Liver (tissue), 3 donors: ENCODE measurements around the gene ALDH9A1.
"Not testable (repeated sequence)": the region's sequence is repeated elsewhere in the genome, so short reads cannot be mapped to it uniquely, and the experiment has no call there.

ENCODE experiments used
- RAD21 ChIP-seq, 2 donors: IDR thresholded peaks; 2 replicates each; pipeline ENCODE4 v1.6.1; 2016; ENCODE audit warnings: antibody characterized with exemption in 2 of 2, mild to moderate bottlenecking in 2 of 2
- TAF1 ChIP-seq: conservative IDR thresholded peaks from 2 replicates; pipeline ENCODE4 v1.6.1; 2016; ENCODE audit warnings: antibody characterized with exemption, mild to moderate bottlenecking
- TF ChIP-seq, protein P1 (sequence below): fragments of 150-350 bp; IDR thresholded peaks from 2 replicates; pipeline ENCODE4 v1.5.1; 2017; ENCODE audit warnings: improper control_type of control experiment, low read depth, low read length; ENCODE audit not compliant: missing input control
- TF ChIP-seq, protein P2 (sequence below): IDR thresholded peaks from 2 replicates; pipeline ENCODE4 v1.6.1; 2016; ENCODE audit warnings: antibody characterized with exemption
- TF ChIP-seq, protein P3 (sequence below): IDR thresholded peaks from 2 replicates; pipeline ENCODE4 v1.6.1; 2016; ENCODE audit warnings: antibody characterized with exemption, mild to moderate bottlenecking
- donor health status: healthy.
- donor health status: healthy.

DNA sequence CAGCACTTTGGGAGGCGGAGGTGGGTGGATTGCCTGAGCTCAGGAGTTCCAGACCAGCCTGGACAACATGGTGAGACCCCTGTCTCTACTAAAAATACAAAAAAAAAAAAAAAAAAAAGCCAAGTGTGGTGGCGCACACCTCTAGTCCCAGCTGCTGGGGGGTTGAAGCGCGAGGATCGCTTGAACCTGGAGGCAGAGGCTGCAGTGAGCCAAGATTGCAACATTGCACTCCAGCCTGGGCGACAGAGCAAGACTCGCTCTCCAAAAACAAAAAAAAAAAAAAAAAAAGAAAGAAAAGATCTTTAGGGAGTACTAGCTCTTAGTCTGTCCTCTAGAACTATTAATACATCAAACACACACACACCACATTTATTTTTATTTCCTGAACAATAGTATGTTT is 3.6 kb upstream of the ALDH9A1 start:
- TF ChIP-seq, protein P1, sequence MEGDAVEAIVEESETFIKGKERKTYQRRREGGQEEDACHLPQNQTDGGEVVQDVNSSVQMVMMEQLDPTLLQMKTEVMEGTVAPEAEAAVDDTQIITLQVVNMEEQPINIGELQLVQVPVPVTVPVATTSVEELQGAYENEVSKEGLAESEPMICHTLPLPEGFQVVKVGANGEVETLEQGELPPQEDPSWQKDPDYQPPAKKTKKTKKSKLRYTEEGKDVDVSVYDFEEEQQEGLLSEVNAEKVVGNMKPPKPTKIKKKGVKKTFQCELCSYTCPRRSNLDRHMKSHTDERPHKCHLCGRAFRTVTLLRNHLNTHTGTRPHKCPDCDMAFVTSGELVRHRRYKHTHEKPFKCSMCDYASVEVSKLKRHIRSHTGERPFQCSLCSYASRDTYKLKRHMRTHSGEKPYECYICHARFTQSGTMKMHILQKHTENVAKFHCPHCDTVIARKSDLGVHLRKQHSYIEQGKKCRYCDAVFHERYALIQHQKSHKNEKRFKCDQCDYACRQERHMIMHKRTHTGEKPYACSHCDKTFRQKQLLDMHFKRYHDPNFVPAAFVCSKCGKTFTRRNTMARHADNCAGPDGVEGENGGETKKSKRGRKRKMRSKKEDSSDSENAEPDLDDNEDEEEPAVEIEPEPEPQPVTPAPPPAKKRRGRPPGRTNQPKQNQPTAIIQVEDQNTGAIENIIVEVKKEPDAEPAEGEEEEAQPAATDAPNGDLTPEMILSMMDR: not testable (repeated sequence)
- TF ChIP-seq, protein P2, sequence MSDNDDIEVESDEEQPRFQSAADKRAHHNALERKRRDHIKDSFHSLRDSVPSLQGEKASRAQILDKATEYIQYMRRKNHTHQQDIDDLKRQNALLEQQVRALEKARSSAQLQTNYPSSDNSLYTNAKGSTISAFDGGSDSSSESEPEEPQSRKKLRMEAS: not testable (repeated sequence)
- TF ChIP-seq, protein P3, sequence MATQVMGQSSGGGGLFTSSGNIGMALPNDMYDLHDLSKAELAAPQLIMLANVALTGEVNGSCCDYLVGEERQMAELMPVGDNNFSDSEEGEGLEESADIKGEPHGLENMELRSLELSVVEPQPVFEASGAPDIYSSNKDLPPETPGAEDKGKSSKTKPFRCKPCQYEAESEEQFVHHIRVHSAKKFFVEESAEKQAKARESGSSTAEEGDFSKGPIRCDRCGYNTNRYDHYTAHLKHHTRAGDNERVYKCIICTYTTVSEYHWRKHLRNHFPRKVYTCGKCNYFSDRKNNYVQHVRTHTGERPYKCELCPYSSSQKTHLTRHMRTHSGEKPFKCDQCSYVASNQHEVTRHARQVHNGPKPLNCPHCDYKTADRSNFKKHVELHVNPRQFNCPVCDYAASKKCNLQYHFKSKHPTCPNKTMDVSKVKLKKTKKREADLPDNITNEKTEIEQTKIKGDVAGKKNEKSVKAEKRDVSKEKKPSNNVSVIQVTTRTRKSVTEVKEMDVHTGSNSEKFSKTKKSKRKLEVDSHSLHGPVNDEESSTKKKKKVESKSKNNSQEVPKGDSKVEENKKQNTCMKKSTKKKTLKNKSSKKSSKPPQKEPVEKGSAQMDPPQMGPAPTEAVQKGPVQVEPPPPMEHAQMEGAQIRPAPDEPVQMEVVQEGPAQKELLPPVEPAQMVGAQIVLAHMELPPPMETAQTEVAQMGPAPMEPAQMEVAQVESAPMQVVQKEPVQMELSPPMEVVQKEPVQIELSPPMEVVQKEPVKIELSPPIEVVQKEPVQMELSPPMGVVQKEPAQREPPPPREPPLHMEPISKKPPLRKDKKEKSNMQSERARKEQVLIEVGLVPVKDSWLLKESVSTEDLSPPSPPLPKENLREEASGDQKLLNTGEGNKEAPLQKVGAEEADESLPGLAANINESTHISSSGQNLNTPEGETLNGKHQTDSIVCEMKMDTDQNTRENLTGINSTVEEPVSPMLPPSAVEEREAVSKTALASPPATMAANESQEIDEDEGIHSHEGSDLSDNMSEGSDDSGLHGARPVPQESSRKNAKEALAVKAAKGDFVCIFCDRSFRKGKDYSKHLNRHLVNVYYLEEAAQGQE: not testable (repeated sequence)
- TF ChIP-seq TAF1; RAD21 (IDR thresholded peaks at IDR 0.05): not testable (repeated sequence)
